Measurements from ENCODE around the gene SEPTIN10.
"Not testable (repeated sequence)": the region's sequence is repeated elsewhere in the genome, so short reads cannot be mapped to it uniquely, and the experiment has no call there.

SEPTIN10 gene

DNA sequence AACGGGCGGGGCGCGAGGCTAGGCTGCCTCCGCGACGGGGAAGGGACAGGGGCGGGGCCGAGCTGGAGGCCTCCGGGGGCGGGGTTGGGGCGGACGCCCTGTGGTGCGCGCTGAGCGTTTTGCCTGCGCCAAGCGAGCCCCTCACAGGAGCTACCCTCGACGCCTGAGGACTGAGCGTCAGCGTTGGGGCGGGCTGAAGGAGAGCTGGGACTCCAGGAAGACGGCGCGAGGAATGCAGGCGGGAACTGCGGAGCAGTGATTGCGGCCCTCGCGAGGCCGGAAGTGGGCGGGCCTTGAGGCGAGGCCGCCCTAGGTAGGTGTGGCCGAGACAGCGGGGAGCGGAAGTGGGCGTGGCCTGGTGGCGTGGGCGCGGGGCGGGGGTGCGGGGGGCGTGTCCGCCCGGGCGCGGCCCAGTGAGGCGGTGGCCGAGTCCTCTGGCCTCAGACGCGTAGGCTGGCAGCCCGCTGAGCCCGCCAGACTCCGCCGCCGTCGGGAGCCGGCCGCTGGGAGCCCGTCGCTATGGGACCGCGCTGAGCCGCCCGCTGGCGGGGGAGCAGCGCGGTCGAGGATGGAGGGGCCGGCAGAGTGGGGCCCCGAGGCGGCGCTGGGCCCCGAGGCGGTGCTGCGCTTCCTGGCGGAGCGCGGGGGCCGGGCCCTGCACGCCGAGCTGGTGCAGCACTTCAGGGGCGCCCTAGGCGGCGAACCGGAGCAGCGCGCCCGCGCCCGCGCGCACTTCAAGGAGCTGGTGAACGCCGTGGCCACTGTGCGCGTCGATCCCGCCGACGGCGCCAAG, at the start of gene SEPTIN10, which contains the start of gene SOWAHC:
Gene SEPTIN10, minus strand, starts transcription at position 45 of the 793 bp plus-strand sequence. CDS start 139 bp downstream, outside the sequence.
Gene SOWAHC, plus strand, starts transcription at position 443 of the 793 bp plus-strand sequence. Its CDS starts 126 bp downstream, at position 569.
- in situ Hi-C loops (cut with MboI; ENCODE audit: low sequenced_read_pairs), result no loop called here

DNA sequence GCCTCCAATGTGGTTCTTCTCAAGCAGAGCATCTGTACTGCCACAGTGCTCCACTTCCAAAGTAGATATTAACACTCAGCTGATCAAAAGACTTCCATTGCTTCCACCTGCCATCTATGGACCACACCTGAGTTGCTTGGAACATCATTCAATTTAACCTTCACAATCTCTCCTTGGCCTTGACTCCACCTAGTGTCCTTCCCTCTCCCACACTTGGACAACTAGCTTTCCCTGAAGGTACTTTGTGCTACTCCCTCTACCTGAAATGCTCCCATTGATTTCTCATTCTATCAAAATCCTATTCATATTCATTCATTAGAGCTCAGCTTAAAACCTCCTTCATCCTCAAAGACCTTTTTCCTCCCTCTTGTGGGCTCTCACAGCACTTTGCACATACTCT, 49.1 kb upstream of the SEPTIN10 start:
- in situ Hi-C loops (cut with MboI; ENCODE audit: low sequenced_read_pairs), result no loop called here

DNA sequence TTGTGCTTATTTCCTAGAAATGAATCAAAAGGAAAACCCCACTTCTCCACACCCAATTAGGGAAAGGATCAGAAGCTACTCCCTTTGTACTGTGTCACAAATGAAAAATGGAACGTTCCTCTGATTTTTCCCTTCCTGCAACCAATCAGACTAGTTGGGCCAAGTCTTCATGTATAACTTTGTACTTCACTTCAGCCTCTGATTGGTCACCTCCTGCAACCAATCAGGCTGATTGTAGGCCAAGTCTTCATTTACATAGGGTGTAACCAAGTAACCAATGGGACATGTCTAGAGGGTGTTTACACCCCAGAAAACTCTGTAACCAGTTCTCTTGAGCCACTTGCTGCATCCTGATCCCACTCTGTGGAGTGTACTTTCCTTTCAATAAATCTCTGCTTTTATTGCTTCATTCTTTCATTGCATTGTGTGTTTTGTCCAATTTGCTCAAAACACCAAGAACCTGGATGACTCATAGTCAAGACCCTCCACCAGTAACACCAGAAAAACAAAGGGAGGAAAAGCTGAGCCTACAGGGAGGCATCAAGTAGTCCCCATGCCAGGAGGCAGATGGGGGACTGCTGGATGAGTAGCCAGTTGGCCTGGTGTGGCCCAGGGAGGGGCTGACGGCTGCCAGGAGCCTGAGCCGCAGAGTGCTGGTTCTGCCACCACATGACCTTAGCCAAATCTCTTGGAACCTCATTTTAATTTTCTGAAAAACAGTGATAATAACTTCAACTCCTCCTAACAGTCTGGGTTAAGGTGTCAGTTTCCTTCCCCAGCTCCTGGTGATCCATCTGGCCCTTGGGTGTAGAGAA, 46.5 kb upstream of the SEPTIN10 start:
- in situ Hi-C loops (cut with MboI; ENCODE audit: low sequenced_read_pairs), result no loop called here

DNA sequence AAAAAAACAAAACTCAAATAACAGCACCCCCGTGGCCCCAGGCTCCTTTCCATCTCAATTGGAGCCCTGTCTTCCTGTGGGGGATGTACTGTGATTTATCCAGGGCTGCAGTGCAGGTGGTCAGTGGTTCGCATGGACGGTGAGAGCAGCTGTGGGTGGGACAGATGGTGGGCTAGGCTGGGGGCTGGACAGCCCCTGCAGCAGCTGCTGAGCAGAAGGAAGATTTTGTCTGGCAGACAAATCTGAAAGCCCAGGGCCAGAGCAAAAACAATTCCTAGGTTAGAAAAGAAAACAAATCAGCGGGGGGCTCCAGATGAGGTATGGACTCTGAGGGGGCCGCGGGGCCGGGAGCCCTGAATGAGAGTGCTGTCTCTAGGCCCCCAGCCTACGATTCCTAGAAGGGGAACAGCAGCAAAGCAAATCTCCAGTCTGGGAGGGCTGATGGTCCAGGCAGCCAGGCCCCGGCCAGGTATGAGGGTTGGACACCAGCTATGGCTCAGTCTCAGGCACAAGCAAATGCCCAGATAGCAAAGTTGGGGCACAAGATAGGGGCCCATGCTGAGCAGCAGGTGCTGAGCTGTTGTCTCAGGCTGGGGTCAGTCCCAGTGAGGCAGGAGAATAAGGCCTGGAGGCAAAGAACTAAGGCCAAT, 45.8 kb upstream of the SEPTIN10 start:
- in situ Hi-C loops (cut with MboI; ENCODE audit: low sequenced_read_pairs), result no loop called here

DNA sequence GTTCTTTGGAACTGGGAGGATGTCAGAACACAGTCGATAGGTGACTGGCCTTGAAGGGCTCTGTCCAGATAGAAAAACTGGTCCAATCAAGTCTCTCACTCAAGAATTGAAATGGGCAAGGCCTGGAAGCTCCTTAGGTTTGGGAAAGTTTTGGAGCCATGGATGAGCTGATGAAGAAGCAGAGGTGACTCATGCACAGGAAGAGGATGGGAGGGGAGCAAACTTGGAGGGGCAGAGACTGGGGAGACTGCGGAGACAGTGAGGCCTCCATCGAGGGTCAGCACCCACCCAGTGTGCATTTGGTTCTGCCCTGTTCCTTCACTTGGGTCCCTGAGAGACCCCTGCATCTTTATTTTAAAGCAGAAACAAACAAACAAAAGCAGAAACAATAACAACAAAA, 41.5 kb upstream of the SEPTIN10 start:
- in situ Hi-C loops (cut with MboI; ENCODE audit: low sequenced_read_pairs), result no loop called here

DNA sequence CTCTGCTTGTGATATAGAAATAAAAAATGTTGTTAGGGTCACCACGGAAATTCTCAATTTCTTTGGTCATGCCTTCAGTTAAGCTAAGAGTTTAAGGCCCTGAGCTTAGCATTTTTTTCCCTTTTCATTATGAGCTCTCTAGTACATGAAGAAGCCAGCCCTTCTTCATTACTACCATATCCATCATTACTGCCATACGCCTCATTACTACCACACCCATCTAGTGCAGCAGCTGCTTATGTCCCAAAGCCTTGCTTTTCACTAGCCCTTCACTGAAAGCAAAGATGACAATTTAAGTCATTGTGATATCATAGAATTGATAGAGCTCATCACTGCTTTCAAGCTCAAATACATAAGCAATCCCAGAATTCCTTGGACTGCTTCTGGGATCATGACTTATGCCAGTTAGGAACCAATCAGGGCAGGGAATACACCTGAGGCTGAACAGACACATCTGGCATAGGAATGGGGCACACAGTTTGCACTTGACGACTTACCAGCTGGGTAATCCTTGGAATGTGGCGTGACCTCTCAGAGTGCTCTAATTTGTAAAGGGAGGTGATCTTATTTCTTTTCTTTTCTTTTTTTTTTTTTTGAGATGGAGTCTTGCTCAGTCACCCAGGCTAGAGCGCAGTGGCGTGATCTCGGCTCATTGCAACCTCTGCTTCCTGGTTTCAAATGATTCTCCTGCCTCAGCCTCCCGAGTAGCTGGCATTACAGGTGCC, 40.7 kb upstream of the SEPTIN10 start:
- in situ Hi-C loops (cut with MboI; ENCODE audit: low sequenced_read_pairs), result no loop called here

DNA sequence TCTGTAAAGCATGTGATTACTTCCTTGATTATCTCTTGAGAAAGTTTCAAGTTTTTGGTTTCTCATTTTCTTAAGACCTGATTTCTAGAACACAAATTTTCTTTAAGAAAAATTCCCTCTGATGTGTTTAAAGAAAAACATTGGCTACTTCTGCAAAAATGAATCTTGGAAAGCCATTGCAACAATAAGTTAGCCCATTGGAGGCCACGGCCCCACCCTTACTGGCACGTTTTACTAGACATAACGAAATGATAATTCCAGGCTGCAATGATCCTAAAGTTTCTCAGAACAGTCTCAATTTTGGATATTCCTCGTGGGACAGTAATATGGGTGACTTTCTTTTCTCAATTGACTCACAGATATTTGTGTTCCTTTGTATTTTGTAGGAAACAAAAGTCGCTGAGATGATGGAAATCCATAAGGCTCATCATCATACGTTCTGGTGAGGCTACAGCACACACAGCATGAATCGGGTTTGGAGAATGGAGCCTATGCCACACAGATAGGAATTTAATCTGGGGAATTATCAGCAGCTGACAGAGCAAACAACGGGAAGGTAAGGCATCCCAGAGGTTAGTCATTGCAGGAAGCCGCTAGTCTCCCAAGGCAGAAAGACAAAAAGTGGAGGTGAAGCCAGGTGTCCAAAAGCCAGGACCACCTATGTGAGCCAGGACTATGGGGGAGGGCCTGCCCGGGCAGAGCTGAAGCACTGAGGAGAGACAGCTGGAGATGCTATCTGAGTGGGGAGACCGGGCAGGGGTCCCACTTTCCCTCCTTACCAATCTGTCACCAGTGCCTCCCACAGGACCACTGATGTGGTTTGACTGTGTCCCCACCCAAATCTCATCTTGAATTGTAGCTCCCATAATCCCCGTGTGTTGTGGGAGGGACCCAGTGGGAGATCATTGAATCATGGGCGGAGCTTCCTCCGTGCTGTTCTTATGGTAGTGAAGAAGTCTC, 36.2 kb upstream of the SEPTIN10 start:
- in situ Hi-C loops (cut with MboI; ENCODE audit: low sequenced_read_pairs), result no loop called here

DNA sequence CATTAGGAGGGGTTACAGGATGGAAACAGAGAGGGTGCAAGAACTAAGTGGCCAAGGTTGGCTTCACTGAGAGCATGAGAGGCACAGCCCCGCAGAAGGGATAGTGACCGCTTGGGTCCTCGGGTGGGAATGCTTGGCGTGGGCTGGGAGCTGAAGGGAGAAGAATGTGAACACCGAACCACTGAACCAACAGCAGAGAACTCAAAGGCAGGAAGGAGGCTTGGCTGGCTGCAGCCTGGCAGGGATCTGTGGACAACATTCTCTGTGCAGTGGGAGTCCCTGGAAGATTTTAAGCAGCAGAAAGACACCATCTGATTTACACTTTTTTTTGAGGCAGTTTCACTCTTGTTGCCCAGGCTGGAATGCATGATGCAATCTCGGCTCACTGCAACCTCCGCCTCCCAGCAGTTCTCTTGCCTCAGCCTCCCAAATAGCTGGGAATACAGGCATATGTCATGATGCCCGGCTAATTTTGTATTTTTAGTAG, 34.3 kb upstream of the SEPTIN10 start:
- in situ Hi-C loops (cut with MboI; ENCODE audit: low sequenced_read_pairs), result no loop called here

DNA sequence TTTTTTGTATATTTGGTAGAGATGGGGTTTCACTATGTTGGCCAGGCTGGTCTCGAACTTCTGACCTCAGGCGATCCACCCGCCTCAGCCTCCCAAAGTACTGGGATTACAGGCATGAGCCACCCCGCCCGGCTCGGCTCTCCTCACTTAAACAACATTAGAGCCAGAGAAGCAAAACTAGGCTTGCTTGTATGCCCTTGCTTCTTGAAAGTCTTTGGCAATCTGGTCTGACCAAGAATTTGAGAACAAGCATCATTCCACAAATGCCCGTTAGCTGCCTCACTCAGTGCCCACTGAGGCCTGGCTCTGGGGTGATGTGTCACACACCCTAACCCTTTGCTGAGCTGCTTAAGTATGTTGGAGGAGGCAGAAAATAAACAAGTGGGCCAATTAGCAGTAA, 33.9 kb upstream of the SEPTIN10 start:
- in situ Hi-C loops (cut with MboI; ENCODE audit: low sequenced_read_pairs), result no loop called here

DNA sequence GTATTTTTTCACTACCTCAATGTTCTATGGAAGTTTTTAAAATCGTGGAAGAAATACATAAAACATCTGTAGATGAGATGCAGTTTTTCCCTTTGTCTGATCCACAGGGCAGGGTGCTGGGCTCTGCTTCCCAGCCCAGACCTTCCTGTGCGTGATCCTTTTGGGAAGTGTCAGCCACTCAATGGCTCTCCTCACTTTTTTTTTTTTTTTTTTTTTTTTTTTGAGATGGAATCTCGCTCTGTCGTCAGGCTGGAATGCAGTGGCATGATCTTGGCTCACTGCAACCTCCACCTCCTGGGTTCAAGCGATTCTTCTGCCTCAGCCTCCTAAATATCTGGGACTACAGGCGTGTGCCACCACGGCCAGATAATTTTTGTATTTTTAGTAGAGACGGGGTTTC, 33.2 kb upstream of the SEPTIN10 start:
- in situ Hi-C loops (cut with MboI; ENCODE audit: low sequenced_read_pairs), result no loop called here

DNA sequence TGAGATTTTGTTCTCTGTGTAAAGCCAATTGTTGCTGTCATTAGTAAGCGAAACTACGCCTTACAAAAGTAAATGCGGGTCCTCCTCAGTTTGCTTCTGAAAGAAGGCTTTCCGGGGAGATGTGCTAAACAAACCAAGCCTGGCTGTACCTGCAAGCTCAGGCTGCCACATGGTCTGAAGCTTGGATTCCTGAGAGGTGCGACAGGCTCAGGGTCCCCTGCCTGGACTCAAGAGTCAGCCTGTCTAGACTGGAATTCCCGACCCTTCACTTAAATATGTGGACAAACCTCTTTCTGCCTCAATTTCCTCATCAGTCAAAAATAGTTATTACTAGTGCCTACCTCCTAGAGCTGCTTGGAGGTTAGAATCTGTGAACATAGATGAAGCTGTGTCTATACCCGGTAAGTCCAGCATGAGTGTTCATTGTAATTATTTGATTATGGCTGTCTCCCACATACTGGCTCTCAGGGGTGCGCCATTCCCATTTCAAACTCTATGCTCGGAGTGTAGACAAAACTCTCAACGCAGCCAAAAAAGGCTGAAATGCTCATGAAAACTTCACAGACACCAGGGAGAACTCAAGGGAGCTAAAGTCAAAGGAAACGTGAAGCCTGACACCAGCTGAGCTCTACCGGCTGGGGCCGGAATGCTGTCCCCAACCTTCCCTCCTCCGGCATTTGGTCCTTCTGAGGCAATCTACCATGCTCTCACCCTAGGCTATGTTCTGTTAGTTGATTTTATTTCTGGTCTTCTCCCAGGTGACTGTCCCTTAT, 31.8 kb upstream of the SEPTIN10 start:
- in situ Hi-C loops (cut with MboI; ENCODE audit: low sequenced_read_pairs), result no loop called here

DNA sequence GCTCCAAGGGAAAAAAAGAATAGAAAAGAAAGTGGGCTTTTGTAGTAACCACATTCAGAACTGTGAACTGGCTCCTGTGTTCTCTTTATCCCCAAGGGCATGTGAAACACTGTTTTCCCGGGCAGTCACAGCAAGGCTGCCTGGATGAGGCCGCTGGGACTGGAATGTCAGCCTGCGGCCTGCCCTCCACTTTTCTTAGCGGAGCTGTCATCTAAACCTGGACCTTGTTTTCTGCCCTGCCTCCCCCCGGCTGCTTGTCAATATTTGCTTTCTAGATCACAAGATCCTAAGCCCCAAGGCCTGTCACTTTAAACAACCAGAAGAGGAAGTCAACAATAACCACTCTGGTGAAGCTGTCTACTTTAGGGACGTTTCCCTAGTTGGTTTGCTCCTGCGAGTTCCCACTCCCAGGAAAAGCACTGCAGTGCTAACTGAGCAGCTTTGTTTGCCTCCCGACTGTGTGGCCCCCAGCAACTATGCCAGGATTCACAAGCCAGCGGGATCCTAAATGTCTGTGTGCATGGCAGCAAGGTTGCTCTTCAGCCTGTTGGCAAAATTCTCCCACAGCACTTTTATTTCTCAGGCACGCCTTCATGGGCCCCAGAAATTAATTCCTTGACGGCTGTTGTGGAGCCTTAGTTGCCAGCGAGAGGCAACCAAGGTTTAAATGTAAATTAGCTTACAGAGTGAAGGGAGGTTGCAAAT, 31.0 kb upstream of the SEPTIN10 start:
- in situ Hi-C loops (cut with MboI; ENCODE audit: low sequenced_read_pairs), result no loop called here

DNA sequence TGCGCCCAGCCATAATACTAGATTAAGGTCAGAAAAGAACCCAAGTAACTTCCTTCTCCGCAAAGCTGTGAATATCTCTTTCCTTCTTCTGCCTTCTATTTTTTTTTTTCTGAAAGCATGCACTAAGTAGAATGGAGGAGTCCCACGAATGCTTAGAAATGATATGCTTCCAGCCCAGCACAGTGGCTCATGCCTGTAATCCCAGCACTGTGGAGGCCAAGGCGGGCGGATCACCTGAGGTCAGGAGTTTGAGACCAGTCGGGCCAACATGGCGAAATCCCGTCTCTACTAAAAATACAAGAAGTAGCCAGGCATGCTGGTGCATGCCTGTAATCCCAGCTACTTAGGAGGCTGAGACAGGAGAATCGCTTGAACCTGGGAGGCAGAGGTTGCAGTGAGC, 26.2 kb upstream of the SEPTIN10 start:
- in situ Hi-C loops (cut with MboI; ENCODE audit: low sequenced_read_pairs), result not testable (repeated sequence)

DNA sequence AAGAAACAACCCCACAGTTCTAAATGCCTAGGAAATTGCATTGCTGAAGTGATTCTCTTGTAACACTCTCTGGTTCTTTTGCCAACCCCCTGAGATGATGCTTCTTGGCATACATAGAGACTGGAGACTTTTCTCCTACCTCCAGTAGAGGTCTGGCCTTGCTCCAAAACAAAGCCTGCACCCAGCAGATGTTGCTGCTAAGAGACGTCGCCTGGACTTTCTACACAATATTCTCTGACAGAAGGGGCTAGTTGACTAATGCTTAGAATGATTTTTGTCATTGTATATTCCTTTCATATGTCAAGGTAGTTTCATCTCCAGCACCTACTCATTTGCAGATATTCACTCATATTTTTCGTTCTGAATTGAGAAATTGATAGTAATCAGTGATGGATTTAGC, 25.0 kb upstream of the SEPTIN10 start:
- in situ Hi-C loops (cut with MboI; ENCODE audit: low sequenced_read_pairs), result no loop called here

DNA sequence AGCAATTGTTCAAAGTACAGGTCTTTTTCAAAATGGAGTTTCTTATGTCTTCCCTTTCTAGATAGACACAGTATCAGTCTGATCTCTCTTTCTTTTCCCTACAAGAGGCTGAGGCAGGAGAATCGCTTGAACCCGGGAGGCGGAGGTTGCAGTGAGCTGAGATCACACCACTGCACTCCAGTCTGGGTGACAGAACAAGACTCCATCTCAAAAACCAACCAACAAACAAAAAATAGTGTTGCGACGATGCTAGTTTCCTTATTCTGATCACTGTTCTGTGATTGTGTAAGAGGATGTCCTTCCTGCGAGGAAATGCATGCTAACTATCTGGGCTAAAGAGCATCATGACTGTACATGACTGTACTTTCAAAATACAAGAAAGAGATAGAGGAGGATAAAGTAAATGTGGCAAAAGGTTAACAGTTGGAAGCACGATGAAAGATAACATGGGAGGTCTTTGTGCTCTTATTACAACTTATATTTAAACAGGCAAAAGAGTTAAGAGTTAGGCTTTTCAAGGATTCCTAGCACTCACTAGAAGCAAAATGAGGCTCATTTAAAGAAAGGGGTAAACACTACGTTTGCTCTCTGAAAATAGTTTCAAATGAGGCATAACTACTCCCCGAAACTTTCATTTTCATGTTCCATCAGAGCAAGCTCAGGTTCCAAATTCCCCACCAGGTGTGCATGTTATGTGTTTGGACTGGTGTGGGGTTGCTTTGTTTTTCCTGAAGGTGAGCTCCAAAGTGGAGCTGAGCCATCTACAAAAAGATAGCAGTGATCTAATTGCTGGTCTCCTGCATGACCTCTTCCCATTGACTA, 24.2 kb upstream of the SEPTIN10 start:
- in situ Hi-C loops (cut with MboI; ENCODE audit: low sequenced_read_pairs), result no loop called here

DNA sequence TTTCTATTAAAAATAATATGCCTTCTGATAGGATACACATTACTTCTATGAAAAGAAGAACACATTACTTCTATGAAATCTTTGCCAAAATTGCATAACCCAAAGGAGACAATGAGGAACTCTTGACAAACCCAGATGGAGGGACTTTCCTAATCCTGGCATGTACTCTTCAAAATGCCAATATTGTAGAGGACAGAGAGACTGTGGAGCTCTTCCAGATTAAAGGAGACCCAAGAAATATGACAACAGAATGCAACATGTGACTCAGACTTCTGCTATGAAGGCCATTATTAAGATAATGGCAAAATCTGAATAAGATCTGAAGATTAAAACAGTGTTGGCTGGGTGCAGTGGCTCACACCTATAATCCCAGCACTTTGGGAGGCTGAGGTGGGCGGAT, 22.6 kb upstream of the SEPTIN10 start:
- in situ Hi-C loops (cut with MboI; ENCODE audit: low sequenced_read_pairs), result no loop called here
